Natural killer cell (primary cell): ENCODE data around the gene PIGU. TPM values are rescaled to one million over a fixed set of nuclear protein-coding genes. Genes with fewer than 3 reads are reported as not detected.

Experiments used
- ATAC-seq, 3 donors: fragments of 150-1000 bp in 2 of 3; fragments of 200-7000 bp in 1 of 3; cut with Tn5 transposase; 1 replicate in 1 of 3; 2 replicates in 2 of 3; pipeline ENCODE4 v1.10.0; 2021; ENCODE audit warnings: mild to moderate bottlenecking in 2 of 3, moderate library complexity in 2 of 3
- DNase-seq, 2 donors: peaks; one replicate each; pipeline versions ENCODE4 v3.0.0 to v3.0.0-alpha.2; 2013 to 2021; ENCODE audit warnings: mixed read lengths in 1 of 2
- H3K27ac ChIP-seq: one replicate; pipeline ENCODE4 v1.5.1; 2013; ENCODE audit warnings: mild to moderate bottlenecking, low read length
- H3K27me3 ChIP-seq: one replicate; pipeline ENCODE4 v1.6.1; 2013; ENCODE audit warnings: low read length; ENCODE audit not compliant: control insufficient read depth, insufficient read depth
- H3K36me3 ChIP-seq: one replicate; pipeline ENCODE4 v1.6.1; 2013; ENCODE audit warnings: low read length; ENCODE audit not compliant: control insufficient read depth, insufficient read depth
- H3K4me1 ChIP-seq: one replicate; pipeline ENCODE4 v1.6.1; 2013; ENCODE audit warnings: low read length; ENCODE audit not compliant: control insufficient read depth, insufficient read depth
- H3K4me3 ChIP-seq: one replicate; pipeline ENCODE4 v1.5.1; 2013; ENCODE audit warnings: low read length
- H3K9me3 ChIP-seq: one replicate; pipeline ENCODE4 v1.6.1; 2013; ENCODE audit warnings: low read length; ENCODE audit not compliant: control insufficient read depth, insufficient read depth
- H3K27ac Mint-ChIP-seq, 2 donors: one replicate each; pipeline ENCODE4 v1.8.0; 2022; ENCODE audit warnings: mild to moderate bottlenecking in 2 of 2, mixed read lengths in 2 of 2, moderate library complexity in 1 of 2
- H3K27me3 Mint-ChIP-seq, 2 donors: one replicate each; pipeline ENCODE4 v1.8.0; 2022; ENCODE audit warnings: low read depth in 2 of 2, mixed read lengths in 2 of 2
- H3K36me3 Mint-ChIP-seq: one replicate; pipeline ENCODE4 v1.8.0; 2022; ENCODE audit warnings: mixed read lengths
- H3K4me1 Mint-ChIP-seq, 2 donors: one replicate each; pipeline ENCODE4 v1.8.0; 2022; ENCODE audit warnings: mixed read lengths in 2 of 2
- H3K4me3 Mint-ChIP-seq: one replicate; pipeline ENCODE4 v1.8.0; 2022; ENCODE audit warnings: mild to moderate bottlenecking, moderate library complexity, mixed read lengths
- H3K9me3 Mint-ChIP-seq, 2 donors: one replicate each; pipeline ENCODE4 v1.8.0; 2022; ENCODE audit warnings: mixed read lengths in 2 of 2
- WGBS: methylation state at CpG from one replicate; pipeline ENCODE4 v1.1.7; 2013; ENCODE audit warnings: missing lambda C conversion rate; ENCODE audit not compliant: insufficient coverage; 5-methylcytosine and 5-hydroxymethylcytosine counted together
- intact Hi-C: fragments of 100-400 bp; cut with micrococcal nuclease; formaldehyde crosslinking; loops from one replicate; pipeline ENCODE4 v1.14.2; 2022
- total RNA-seq, 4 donors: library from RNA; stranded (reverse); fragments of 120-200 nt in 1 of 4; gene quantifications; one replicate each; pipeline versions ENCODE4 v1.2.3 to v1.2.4, GENCODE V29; 2013 to 2022
- TF ChIP-seq, protein P1 (sequence below): fragments of 200-600 bp; IDR thresholded peaks from one replicate; pipeline ENCODE4 v1.8.0; 2022; ENCODE audit warnings: antibody characterized with exemption

PIGU gene
- total RNA-seq, 3 donors from 2014 or later (not counting 1 experiment from before 2014, with no cell fraction given) = 7.0 to 11.1 (median 8.2) TPM

DNA sequence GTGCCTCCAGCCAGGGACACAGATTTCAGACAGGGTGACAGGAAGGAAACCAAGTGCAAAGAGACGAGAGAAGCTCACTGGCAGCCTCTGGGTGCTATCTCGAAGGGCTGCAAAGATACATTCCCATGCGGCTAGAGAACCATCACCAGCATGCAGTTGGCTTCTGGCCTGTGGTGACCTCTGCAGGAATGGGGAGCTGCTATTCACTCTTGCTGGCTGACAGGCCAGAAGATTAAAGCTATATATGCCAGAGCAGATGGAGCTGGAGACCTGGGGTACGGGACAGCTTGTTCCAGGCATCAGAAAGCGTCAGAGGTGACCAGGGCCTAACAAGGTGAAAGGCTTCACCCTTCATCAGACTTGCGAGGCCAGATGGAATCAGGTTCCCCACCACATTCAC, 98.4 kb downstream of the PIGU start:
- H3K27ac ChIP-seq = no peak overlapping the region
- Mint-ChIP-seq H3K4me3 (no peak overlapping the region), H3K9me3 (no peaks in the 10 kb centered on the region), H3K27ac (no peak overlapping the region), H3K36me3 (no peaks in the 10 kb centered on the region), H3K4me1 (peaks cover 11 to 12% of the 10 kb centered on the region in 2 donors), H3K27me3 (no peaks in the 10 kb centered on the region)
- WGBS = 90% methylated on average over 6 of the region's 6 CpGs
- no peak overlapping the region for H3K4me3 ChIP-seq
- ATAC-seq = no peak
- H3K4me1 ChIP-seq = peaks cover 10% of the 10 kb centered on the region
- intact Hi-C loops = no loop called here
- no peaks in the 10 kb centered on the region for H3K27me3 ChIP-seq
- no peak for DNase-seq
- no peaks in the 10 kb centered on the region for H3K9me3 ChIP-seq
- TF ChIP-seq, protein P1, sequence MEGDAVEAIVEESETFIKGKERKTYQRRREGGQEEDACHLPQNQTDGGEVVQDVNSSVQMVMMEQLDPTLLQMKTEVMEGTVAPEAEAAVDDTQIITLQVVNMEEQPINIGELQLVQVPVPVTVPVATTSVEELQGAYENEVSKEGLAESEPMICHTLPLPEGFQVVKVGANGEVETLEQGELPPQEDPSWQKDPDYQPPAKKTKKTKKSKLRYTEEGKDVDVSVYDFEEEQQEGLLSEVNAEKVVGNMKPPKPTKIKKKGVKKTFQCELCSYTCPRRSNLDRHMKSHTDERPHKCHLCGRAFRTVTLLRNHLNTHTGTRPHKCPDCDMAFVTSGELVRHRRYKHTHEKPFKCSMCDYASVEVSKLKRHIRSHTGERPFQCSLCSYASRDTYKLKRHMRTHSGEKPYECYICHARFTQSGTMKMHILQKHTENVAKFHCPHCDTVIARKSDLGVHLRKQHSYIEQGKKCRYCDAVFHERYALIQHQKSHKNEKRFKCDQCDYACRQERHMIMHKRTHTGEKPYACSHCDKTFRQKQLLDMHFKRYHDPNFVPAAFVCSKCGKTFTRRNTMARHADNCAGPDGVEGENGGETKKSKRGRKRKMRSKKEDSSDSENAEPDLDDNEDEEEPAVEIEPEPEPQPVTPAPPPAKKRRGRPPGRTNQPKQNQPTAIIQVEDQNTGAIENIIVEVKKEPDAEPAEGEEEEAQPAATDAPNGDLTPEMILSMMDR = no peak
- peaks cover 13% of the 10 kb centered on the region for H3K36me3 ChIP-seq

DNA sequence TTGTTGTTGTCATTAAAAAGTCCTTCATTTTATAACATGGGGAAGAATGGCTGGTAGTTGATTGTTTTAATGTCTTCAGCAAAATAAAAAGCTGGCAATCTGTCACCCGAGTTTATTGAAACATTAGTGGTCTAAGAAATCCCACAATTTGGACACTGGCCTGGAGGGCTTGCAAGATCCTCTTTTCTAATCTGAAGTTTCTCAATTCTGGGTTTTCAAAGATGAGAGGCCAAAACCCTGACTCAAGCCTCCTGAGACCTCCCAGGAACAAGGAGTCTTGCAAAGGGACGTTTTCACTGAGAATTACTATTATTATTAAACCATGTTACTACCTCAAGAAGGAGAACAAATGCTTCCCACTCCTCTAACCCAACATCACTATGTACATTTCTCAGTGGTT, 98.9 kb downstream of the PIGU start:
- H3K36me3 Mint-ChIP-seq = no peaks in the 10 kb centered on the region
- ATAC-seq (no peak), DNase-seq (no peak)
- TF ChIP-seq, protein P1 = no peak
- no peak overlapping the region for H3K4me3 Mint-ChIP-seq
- 68% methylated on average over 2 of the region's 2 CpGs for WGBS
- H3K9me3 Mint-ChIP-seq = no peaks in the 10 kb centered on the region
- Histone ChIP-seq H3K27me3 (no peaks in the 10 kb centered on the region), H3K36me3 (peaks cover 16% of the 10 kb centered on the region), H3K4me1 (peaks cover 10% of the 10 kb centered on the region), H3K4me3 (no peak overlapping the region), H3K9me3 (no peaks in the 10 kb centered on the region), H3K27ac (no peak overlapping the region)
- intact Hi-C loops = no loop called here
- H3K27ac Mint-ChIP-seq = no peak overlapping the region
- H3K4me1 Mint-ChIP-seq = peaks cover 11 to 12% of the 10 kb centered on the region in 2 donors
- no peaks in the 10 kb centered on the region for H3K27me3 Mint-ChIP-seq

DNA sequence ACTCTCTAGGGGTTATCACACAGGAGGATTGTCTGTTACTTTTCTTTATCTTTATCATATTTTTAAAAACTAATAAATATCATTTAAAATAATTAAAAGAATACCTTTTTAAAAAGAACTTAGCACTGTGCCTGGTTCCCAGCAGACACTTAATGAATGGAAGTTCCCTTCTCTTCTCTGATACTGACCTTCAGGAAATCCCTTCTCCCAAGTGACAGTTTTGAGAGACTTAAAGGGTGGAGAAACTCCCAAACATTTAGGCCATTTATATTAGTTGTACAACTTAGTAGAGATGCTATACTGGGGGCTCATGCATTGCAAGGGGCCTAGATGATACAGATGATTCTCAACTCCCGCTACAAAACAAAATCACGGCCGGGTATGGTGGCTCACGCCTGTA, 99.8 kb downstream of the PIGU start:
- Histone ChIP-seq H3K27me3 (no peaks in the 10 kb centered on the region), H3K36me3 (peaks cover 18% of the 10 kb centered on the region), H3K4me1 (peaks cover 10% of the 10 kb centered on the region), H3K9me3 (no peaks in the 10 kb centered on the region), H3K4me3 (no peak overlapping the region), H3K27ac (no peak overlapping the region)
- ATAC-seq = no peak
- peaks cover 11 to 12% of the 10 kb centered on the region in 2 donors for H3K4me1 Mint-ChIP-seq
- H3K27me3 Mint-ChIP-seq = no peaks in the 10 kb centered on the region
- H3K4me3 Mint-ChIP-seq = no peak overlapping the region
- 98% methylated on average over 4 of the region's 4 CpGs for WGBS
- no peak overlapping the region for H3K27ac Mint-ChIP-seq
- intact Hi-C loops = no loop called here
- DNase-seq = no peak
- H3K9me3 Mint-ChIP-seq = no peaks in the 10 kb centered on the region
- no peaks in the 10 kb centered on the region for H3K36me3 Mint-ChIP-seq
- TF ChIP-seq, protein P1 = no peak

DNA sequence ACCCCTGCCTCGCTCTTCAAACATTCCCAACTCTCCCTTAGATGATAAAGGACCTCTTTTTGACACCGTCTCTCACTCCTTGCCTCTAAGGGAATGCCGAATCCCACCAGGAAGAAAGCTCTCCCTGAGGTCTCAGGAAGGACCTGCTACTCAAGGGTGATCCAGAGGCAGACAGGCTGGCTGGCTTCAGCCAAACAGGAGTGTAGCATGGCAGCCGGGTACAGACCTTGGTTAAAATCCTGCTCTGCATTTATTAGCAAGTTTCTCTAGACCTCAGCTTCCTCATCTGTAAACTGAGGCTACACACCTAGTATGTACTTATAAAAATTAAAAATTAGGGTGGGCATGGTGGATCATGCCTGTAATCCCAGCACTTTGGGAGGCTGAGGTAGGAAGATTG, 101.1 kb downstream of the PIGU start:
- no peaks in the 10 kb centered on the region for H3K9me3 Mint-ChIP-seq
- Histone ChIP-seq H3K4me3 (no peak overlapping the region), H3K9me3 (no peaks in the 10 kb centered on the region), H3K27ac (no peak overlapping the region), H3K36me3 (peaks cover 19% of the 10 kb centered on the region), H3K4me1 (peaks cover 10% of the 10 kb centered on the region), H3K27me3 (no peaks in the 10 kb centered on the region)
- no peaks in the 10 kb centered on the region for H3K36me3 Mint-ChIP-seq
- no peak for DNase-seq
- H3K4me3 Mint-ChIP-seq = no peak overlapping the region
- intact Hi-C loops = no loop called here
- 95% methylated on average over 4 of the region's 4 CpGs for WGBS
- TF ChIP-seq, protein P1 = no peak
- H3K27me3 Mint-ChIP-seq = no peaks in the 10 kb centered on the region
- no peak overlapping the region for H3K27ac Mint-ChIP-seq
- peaks cover 18 to 20% of the 10 kb centered on the region in 2 donors for H3K4me1 Mint-ChIP-seq
- no peak for ATAC-seq
